Stimulated activated naive B cell treated with anti-CD40 and anti-IgM and Interleukin-4, amounts not matched to agents 10 μg/mL and 1 μg/mL and 100 μg/mL, for 72 hours (primary cell): ENCODE data around the gene OR11G2.
"Not testable (repeated sequence)": the region's sequence is repeated elsewhere in the genome, so short reads cannot be mapped to it uniquely, and the experiment has no call there.

Source experiments
- ATAC-seq, 2 donors: fragments of 150-1000 bp; cut with Tn5 transposase; replicated peaks; 2 replicates each; pipeline ENCODE4 v1.10.0; 2021; ENCODE audit warnings: moderate library complexity in 1 of 2
- DNase-seq: peaks from one replicate; pipeline ENCODE4 v3.0.0; 2021
- H3K27ac Mint-ChIP-seq: one replicate; pipeline ENCODE4 v1.8.0; 2022; ENCODE audit warnings: mild to moderate bottlenecking, mixed read lengths
- H3K27me3 Mint-ChIP-seq, 2 donors: one replicate each; pipeline ENCODE4 v1.8.0; 2022; ENCODE audit warnings: mixed read lengths in 2 of 2
- H3K36me3 Mint-ChIP-seq, 2 donors: one replicate each; pipeline ENCODE4 v1.8.0; 2022; ENCODE audit warnings: mixed read lengths in 2 of 2, mild to moderate bottlenecking in 1 of 2
- H3K4me1 Mint-ChIP-seq, 2 donors: one replicate each; pipeline ENCODE4 v1.8.0; 2022; ENCODE audit warnings: mixed read lengths in 2 of 2, mild to moderate bottlenecking in 1 of 2
- H3K4me3 Mint-ChIP-seq, 2 donors: one replicate each; pipeline ENCODE4 v1.8.0; 2022; ENCODE audit warnings: mild to moderate bottlenecking in 2 of 2, mixed read lengths in 2 of 2, moderate library complexity in 1 of 2
- H3K9me3 Mint-ChIP-seq, 2 donors: one replicate each; pipeline ENCODE4 v1.8.0; 2022; ENCODE audit warnings: mixed read lengths in 2 of 2, mild to moderate bottlenecking in 1 of 2

OR11G2 gene

GRCh38 chr14:20195170-20195569, 4.5 kb downstream of the OR11G2 start:
- not testable (repeated sequence) for H3K4me1 Mint-ChIP-seq, ATAC-seq, DNase-seq, H3K9me3 Mint-ChIP-seq, H3K36me3 Mint-ChIP-seq, H3K27ac Mint-ChIP-seq, H3K4me3 Mint-ChIP-seq
- H3K27me3 Mint-ChIP-seq, result peaks cover 13 to 16% of the 10 kb centered on the region in 2 donors

- DNase-seq (no peak), ATAC-seq (no peak)
- H3K36me3 Mint-ChIP-seq, result no peaks in the 10 kb centered on the region
- no peak overlapping the region for H3K27ac Mint-ChIP-seq
- H3K27me3 Mint-ChIP-seq, result peaks cover 13 to 16% of the 10 kb centered on the region in 2 donors
- no peaks in the 10 kb centered on the region for H3K9me3 Mint-ChIP-seq
- no peaks in the 10 kb centered on the region for H3K4me1 Mint-ChIP-seq
- no peak overlapping the region for H3K4me3 Mint-ChIP-seq
These were observed 5.2 kb downstream of the OR11G2 start for GRCh38 chr14:20195911-20196310.

- DNase-seq (no peak), ATAC-seq (no peak)
- Mint-ChIP-seq H3K36me3 (no peaks in the 10 kb centered on the region), H3K4me1 (no peaks in the 10 kb centered on the region), H3K27ac (no peak overlapping the region), H3K27me3 (peaks cover 13 to 16% of the 10 kb centered on the region in 2 donors), H3K4me3 (no peak overlapping the region), H3K9me3 (no peaks in the 10 kb centered on the region)
These were observed 6.8 kb downstream of the OR11G2 start for GRCh38 chr14:20197459-20197858.

GRCh38 chr14:20198991-20199390, 8.3 kb downstream of the OR11G2 start:
- no peak overlapping the region for H3K27ac Mint-ChIP-seq
- DNase-seq (no peak), ATAC-seq (no peak)
- no peaks in the 10 kb centered on the region for H3K4me1 Mint-ChIP-seq
- H3K9me3 Mint-ChIP-seq, result no peaks in the 10 kb centered on the region
- peaks cover 8 to 14% of the 10 kb centered on the region in 2 donors for H3K27me3 Mint-ChIP-seq
- H3K4me3 Mint-ChIP-seq, result no peak overlapping the region
- H3K36me3 Mint-ChIP-seq, result no peaks in the 10 kb centered on the region

GRCh38 chr14:20204721-20205120, 14.0 kb downstream of the OR11G2 start:
- Mint-ChIP-seq H3K36me3 (no peaks in the 10 kb centered on the region), H3K9me3 (peaks cover 0 to 3% of the 10 kb centered on the region in 2 donors), H3K27ac (no peak overlapping the region), H3K27me3 (peaks cover 4 to 5% of the 10 kb centered on the region in 2 donors), H3K4me3 (no peak overlapping the region), H3K4me1 (no peaks in the 10 kb centered on the region)
- ATAC-seq (no peak), DNase-seq (no peak)

- ATAC-seq (no peak), DNase-seq (no peak)
- peaks cover 0 to 9% of the 10 kb centered on the region in 2 donors for H3K9me3 Mint-ChIP-seq
- no peak overlapping the region for H3K27ac Mint-ChIP-seq
- peaks cover 8 to 11% of the 10 kb centered on the region in 2 donors for H3K27me3 Mint-ChIP-seq
- H3K4me3 Mint-ChIP-seq, result no peak overlapping the region
- H3K36me3 Mint-ChIP-seq, result peaks cover 2 to 4% of the 10 kb centered on the region in 2 donors
- no peaks in the 10 kb centered on the region for H3K4me1 Mint-ChIP-seq
These were observed 18.9 kb downstream of the OR11G2 start for GRCh38 chr14:20209595-20209994.

- ATAC-seq, H3K27ac Mint-ChIP-seq, DNase-seq, H3K4me1 Mint-ChIP-seq, H3K36me3 Mint-ChIP-seq, H3K4me3 Mint-ChIP-seq: not testable (repeated sequence)
- Mint-ChIP-seq H3K27me3 (peaks cover 15 to 17% of the 10 kb centered on the region in 2 donors), H3K9me3 (peaks cover 0 to 11% of the 10 kb centered on the region in 2 donors)
These were observed 21.7 kb downstream of the OR11G2 start for GRCh38 chr14:20212406-20212805.

GRCh38 chr14:20215196-20215595, 24.5 kb downstream of the OR11G2 start:
- peaks cover 0 to 8% of the 10 kb centered on the region in 2 donors for H3K9me3 Mint-ChIP-seq
- peaks cover 12 to 15% of the 10 kb centered on the region in 2 donors for H3K27me3 Mint-ChIP-seq
- peaks cover 3 to 4% of the 10 kb centered on the region in 2 donors for H3K36me3 Mint-ChIP-seq
- no peaks in the 10 kb centered on the region for H3K4me1 Mint-ChIP-seq
- ATAC-seq, result no peak
- H3K27ac Mint-ChIP-seq, result no peak overlapping the region
- no peak overlapping the region for H3K4me3 Mint-ChIP-seq
- DNase-seq, result no peak

GRCh38 chr14:20219033-20219432, 28.3 kb downstream of the OR11G2 start:
- Mint-ChIP-seq H3K4me1 (no peaks in the 10 kb centered on the region), H3K27ac (no peak overlapping the region), H3K4me3 (no peak overlapping the region), H3K27me3 (peaks cover 8 to 12% of the 10 kb centered on the region in 2 donors), H3K36me3 (peaks cover 0 to 2% of the 10 kb centered on the region in 2 donors), H3K9me3 (peaks cover 0 to 7% of the 10 kb centered on the region in 2 donors)
- ATAC-seq, result no peak
- no peak for DNase-seq

- Mint-ChIP-seq H3K4me3 (no peak within 1 kb of the TSS), H3K36me3 (no peaks in the 10 kb centered on the region), H3K27me3 (peaks cover 9 to 16% of the 10 kb centered on the region in 2 donors), H3K4me1 (no peaks in the 10 kb centered on the region), H3K9me3 (peaks cover 0 to 2% of the 10 kb centered on the region in 2 donors), H3K27ac (no peak within 1 kb of the TSS)
- DNase-seq (no peak), ATAC-seq (no peak)
These were observed 32.7 kb downstream of the OR11G2 start, which contains the start of gene OR11H6 for GRCh38 chr14:20223410-20223809. Gene OR11H6, plus strand, starts transcription at chr14:20223710. Its CDS starts 0 bp downstream, at chr14:20223710.

GRCh38 chr14:20228681-20229080, 38.0 kb downstream of the OR11G2 start, which contains the start of gene OR11H7:
Gene OR11H7, plus strand, starts transcription at chr14:20228981.
- ATAC-seq, result no peak
- H3K9me3 Mint-ChIP-seq, result peaks cover 3 to 13% of the 10 kb centered on the region in 2 donors

GRCh38 chr14:20235415-20235814, 44.7 kb downstream of the OR11G2 start:
- not testable (repeated sequence) for ATAC-seq, H3K9me3 Mint-ChIP-seq, H3K27ac Mint-ChIP-seq, H3K4me1 Mint-ChIP-seq, H3K36me3 Mint-ChIP-seq, H3K27me3 Mint-ChIP-seq, H3K4me3 Mint-ChIP-seq, DNase-seq

More at GRCh38 chr14:20228681-20229080, 38.0 kb downstream of the OR11G2 start, which contains the start of gene OR11H7:
- Mint-ChIP-seq H3K36me3 (no peaks in the 10 kb centered on the region), H3K27ac (no peak within 1 kb of the TSS), H3K4me3 (no peak within 1 kb of the TSS), H3K4me1 (no peaks in the 10 kb centered on the region), H3K27me3 (peaks cover 9 to 14% of the 10 kb centered on the region in 2 donors)
- DNase-seq, result no peak

- no peak for ATAC-seq
- Mint-ChIP-seq H3K4me3 (no peak overlapping the region), H3K36me3 (peaks cover 2 to 5% of the 10 kb centered on the region in 2 donors), H3K9me3 (peaks cover 5% of the 10 kb centered on the region in 2 donors), H3K4me1 (no peaks in the 10 kb centered on the region), H3K27ac (no peak overlapping the region), H3K27me3 (peaks cover under 1 to 6% of the 10 kb centered on the region in 2 donors)
- no peak for DNase-seq
These were observed 57.0 kb downstream of the OR11G2 start for GRCh38 chr14:20247646-20248246.
